K562 (cell line): ENCODE results near the gene GABARAPL2. TPM values are rescaled to one million over a fixed set of nuclear protein-coding genes. Genes with fewer than 3 reads are reported as not detected.

Source experiments
- CAMTA2 ChIP-seq: fragments of 250-450 bp; sonication (Bioruptor Pico); conservative IDR thresholded peaks from 2 replicates; pipeline ENCODE4 v1.5.1; 2022
- CHAMP1 ChIP-seq: fragments of 450-650 bp; IDR thresholded peaks from 2 replicates; pipeline ENCODE4 v1.6.1; 2016; ENCODE audit warnings: mild to moderate bottlenecking
- CTBP1 ChIP-seq: fragments of 450-650 bp; IDR thresholded peaks from 2 replicates; pipeline ENCODE4 v1.6.1; 2016; ENCODE audit warnings: borderline replicate concordance
- HSF4 ChIP-seq: fragments of 250-450 bp; sonication (Bioruptor Pico); IDR thresholded peaks from 2 replicates; pipeline ENCODE4 v2.1.2; 2022; ENCODE audit warnings: mild to moderate bottlenecking, moderate library complexity, borderline replicate concordance
- KLF1 ChIP-seq: fragments of 450-650 bp; IDR thresholded peaks from 2 replicates; pipeline ENCODE4 v1.6.1; 2016; ENCODE audit warnings: missing genetic modification characterization, missing compliant biosample characterization
- NFIC ChIP-seq: fragments of 450-650 bp; IDR thresholded peaks from 2 replicates; pipeline ENCODE4 v1.6.1; 2017; ENCODE audit warnings: mild to moderate bottlenecking, inconsistent platforms
- POLR3G ChIP-seq: IDR thresholded peaks from 2 replicates; pipeline ENCODE4 v1.6.1; 2011; ENCODE audit not compliant: insufficient read length, insufficient replicate concordance; ENCODE audit errors: extremely low read depth
- SMAD4 ChIP-seq: fragments of 250-450 bp; sonication (Bioruptor Pico); conservative IDR thresholded peaks from 2 replicates; pipeline ENCODE4 v1.8.0; 2021; ENCODE audit warnings: inconsistent platforms, mild to moderate bottlenecking, moderate library complexity
- TBL1XR1 ChIP-seq, 2 experiments: IDR thresholded peaks; 2 replicates each; pipeline ENCODE4 v1.6.1; 2012; ENCODE audit warnings: improper control_type of control experiment in 2 of 2, low read length in 2 of 2, mild to moderate bottlenecking in 1 of 2
- ZEB2 ChIP-seq: fragments of 450-650 bp; IDR thresholded peaks from 2 replicates; pipeline ENCODE4 v1.6.1; 2016
- ZNF398 ChIP-seq: fragments of 250-450 bp; sonication (Bioruptor Pico); IDR thresholded peaks from 2 replicates; pipeline ENCODE4 v1.8.0; 2021; ENCODE audit warnings: moderate library complexity, mild to moderate bottlenecking, inconsistent platforms
- polyA plus RNA-seq, 8 experiments: library from polyadenylated mRNA; depleted of rRNA in 4 of 8; stranded (reverse) in 5 of 8; unstranded in 3 of 8; fragments of >200 nt; fragmentation: Nextera tagmentation in 2 of 8; fragmentation: Illumina TruSeq in 1 of 8; extraction: Ambion mirVana in 2 of 8; extraction: Trizol in 1 of 8; gene quantifications; 2 replicates each; pipeline versions ENCODE4 v1.2.1 to v1.2.3, GENCODE V29; 2011 to 2014; ENCODE audit warnings: inconsistent platforms in 1 of 8, missing spikeins in 1 of 8
- total RNA-seq, 7 experiments: library from RNA; depleted of rRNA in 6 of 7; stranded (reverse); fragments of >200 nt in 6 of 7; fragmentation: Illumina TruSeq in 2 of 7; extraction: Trizol in 2 of 7; gene quantifications; 2 replicates each; pipeline versions ENCODE4 v1.2.1 to v1.2.3, GENCODE V29; 2011 to 2021; ENCODE audit warnings: low replicate concordance in 1 of 7
- TF ChIP-seq, protein P1 (sequence below): fragments of 450-650 bp; IDR thresholded peaks from 2 replicates; pipeline ENCODE4 v1.6.1; 2016; ENCODE audit warnings: low read depth, mild to moderate bottlenecking, moderate library complexity
- TF ChIP-seq, protein P2 (sequence below): fragments of 450-650 bp; formaldehyde crosslinking; IDR thresholded peaks from 2 replicates; pipeline ENCODE4 v1.4.0; 2020; ENCODE audit warnings: mild to moderate bottlenecking

Gene GABARAPL2
- total and polyA plus RNA-seq, 9 of the 15 experiments (the other 6 are each of a cell fraction or from before 2014, with no cell fraction given): 42.1 to 288 (median 91.8) TPM

DNA sequence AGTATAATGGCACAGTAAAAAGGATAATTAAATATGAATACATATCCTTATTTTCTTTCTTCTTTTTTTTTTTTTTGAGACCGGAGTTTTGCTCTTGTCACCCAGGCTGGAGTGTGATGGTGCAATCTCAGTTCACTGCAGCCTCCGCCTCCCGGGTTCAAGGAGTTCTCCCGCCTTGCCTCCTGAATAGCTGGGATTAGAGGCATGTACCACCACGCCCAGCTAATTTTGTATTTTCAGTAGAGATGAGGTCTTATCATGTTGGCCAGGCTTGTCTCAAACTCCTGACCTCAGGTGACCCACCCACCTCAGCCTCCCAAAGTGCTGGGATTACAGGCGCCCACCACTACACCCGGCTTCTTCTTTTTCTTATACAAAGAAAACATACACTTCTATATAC, 12.0 kb downstream of the GABARAPL2 start (continued):
- TF ChIP-seq CTBP1 (peak; percentile 74), CHAMP1 (no peak), SMAD4 (peak; percentile 48), HSF4 (no peak), NFIC (peak; percentile 42; the same call in 1 of the 2 replicates), KLF1 (tag) (peak; percentile 68; the same call in 1 of the 2 replicates), POLR3G (no peak), ZEB2 (peak; percentile 42; the same call in 1 of the 2 replicates), ZNF398 (CRISPR knock-in tag) (no peak), TBL1XR1 (IDR thresholded peaks at IDR 0.05; ENCODE audit: low read length in 2 of 2) (peak in 1 of 2 experiments; percentile 29; a peak in 1 of 4 replicates), CAMTA2 (CRISPR knock-in tag) (no peak)
- TF ChIP-seq, protein P1, sequence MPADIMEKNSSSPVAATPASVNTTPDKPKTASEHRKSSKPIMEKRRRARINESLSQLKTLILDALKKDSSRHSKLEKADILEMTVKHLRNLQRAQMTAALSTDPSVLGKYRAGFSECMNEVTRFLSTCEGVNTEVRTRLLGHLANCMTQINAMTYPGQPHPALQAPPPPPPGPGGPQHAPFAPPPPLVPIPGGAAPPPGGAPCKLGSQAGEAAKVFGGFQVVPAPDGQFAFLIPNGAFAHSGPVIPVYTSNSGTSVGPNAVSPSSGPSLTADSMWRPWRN: 0 out of 2 replicates have a peak, but pooled peaks have one; percentile 29
- TF ChIP-seq, protein P2, sequence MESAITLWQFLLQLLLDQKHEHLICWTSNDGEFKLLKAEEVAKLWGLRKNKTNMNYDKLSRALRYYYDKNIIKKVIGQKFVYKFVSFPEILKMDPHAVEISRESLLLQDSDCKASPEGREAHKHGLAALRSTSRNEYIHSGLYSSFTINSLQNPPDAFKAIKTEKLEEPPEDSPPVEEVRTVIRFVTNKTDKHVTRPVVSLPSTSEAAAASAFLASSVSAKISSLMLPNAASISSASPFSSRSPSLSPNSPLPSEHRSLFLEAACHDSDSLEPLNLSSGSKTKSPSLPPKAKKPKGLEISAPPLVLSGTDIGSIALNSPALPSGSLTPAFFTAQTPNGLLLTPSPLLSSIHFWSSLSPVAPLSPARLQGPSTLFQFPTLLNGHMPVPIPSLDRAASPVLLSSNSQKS (CRISPR knock-in tag): no peak
